KOPT-K1 (cell line): ENCODE data around the gene HEXD.
"Not testable (repeated sequence)": the region's sequence is repeated elsewhere in the genome, so short reads cannot be mapped to it uniquely, and the experiment has no call there.

Experiments
- H3K27ac ChIP-seq: fragments of 200-600 bp; sonication (generic); 2 replicates; pipeline ENCODE4 v1.5.1; 2016; ENCODE audit warnings: antibody characterized with exemption, mild to moderate bottlenecking, low read depth, low read length; ENCODE audit not compliant: poor library complexity, severe bottlenecking
- H3K36me3 ChIP-seq: fragments of 200-600 bp; sonication (generic); 2 replicates; pipeline ENCODE4 v1.5.1; 2017; ENCODE audit warnings: antibody characterized with exemption, mild to moderate bottlenecking, low read length, moderate library complexity; ENCODE audit not compliant: insufficient read depth
- H3K9me3 ChIP-seq: fragments of 200-600 bp; sonication (generic); 2 replicates; pipeline ENCODE4 v1.5.1; 2017; ENCODE audit warnings: antibody characterized with exemption, low read length, mild to moderate bottlenecking; ENCODE audit not compliant: insufficient read depth, poor library complexity, severe bottlenecking

HEXD gene

GRCh38 chr17:82418001-82418986, at the start of gene HEXD, which contains the start of gene OGFOD3:
HEXD (plus strand) TSS chr17:82418347; CDS start chr17:82419800, 1,453 bp downstream.
OGFOD3 (minus strand) TSS chr17:82418586; CDS start chr17:82418485, 101 bp downstream.
- Histone ChIP-seq H3K36me3 (peaks cover 33% of the 10 kb centered on the region), H3K27ac (peak within 1 kb of the TSS; percentile 71), H3K9me3 (no peaks in the 10 kb centered on the region)

- Histone ChIP-seq H3K27ac (no peak overlapping the region), H3K36me3 (no peaks in the 10 kb centered on the region), H3K9me3 (no peaks in the 10 kb centered on the region)
Observed at GRCh38 chr17:82369211-82369610, 48.9 kb upstream of the HEXD start.

GRCh38 chr17:82370471-82371332, 47.4 kb upstream of the HEXD start:
- no peaks in the 10 kb centered on the region for H3K9me3 ChIP-seq
- no peak overlapping the region for H3K27ac ChIP-seq
- no peaks in the 10 kb centered on the region for H3K36me3 ChIP-seq

DNA sequence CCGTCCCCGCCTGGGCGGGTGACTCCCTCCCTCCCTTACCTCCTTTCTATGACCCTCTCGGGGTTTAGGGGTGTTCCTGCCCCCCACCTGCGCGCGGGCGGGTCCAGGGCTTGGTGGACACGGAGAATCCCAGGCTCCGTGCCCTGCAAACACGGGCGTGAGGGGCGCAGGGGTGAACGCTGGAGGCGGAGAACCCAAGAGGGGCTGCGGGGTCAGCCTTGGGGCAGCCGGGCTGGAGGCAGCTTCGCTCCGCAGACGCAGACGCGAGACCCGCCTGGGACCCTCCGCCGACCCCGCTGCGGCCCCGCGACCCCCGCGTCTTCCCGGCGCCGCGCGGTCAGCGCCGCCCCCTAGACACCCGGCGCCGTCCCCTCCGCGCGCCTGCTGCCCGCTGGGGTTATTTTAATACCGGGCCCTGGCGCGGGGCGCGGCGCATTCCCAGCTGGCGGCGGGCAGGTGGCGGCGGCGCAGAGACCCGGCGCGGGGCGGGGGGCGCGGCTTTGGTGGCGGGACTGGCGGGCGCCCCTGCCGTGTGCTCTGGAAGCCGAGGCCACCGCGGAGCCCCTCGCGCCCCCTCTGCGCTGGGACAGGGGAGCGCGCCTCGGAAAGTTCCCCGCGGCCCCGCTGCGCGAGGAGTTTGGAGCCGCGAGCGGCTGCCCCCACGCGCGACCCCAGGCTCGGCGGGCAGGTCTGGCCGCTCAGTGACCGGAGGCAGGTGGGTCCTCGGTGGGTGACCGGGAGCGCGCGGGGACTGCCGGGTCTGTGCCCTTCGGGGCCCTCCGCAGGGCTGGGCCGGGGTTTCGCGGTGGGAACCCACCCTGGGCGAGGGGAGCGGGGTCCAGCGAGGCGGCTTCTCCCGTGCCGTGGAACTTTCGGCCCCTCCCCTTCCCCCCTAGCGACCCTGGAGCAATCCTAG, 46.6 kb upstream of the HEXD start, which contains the start of gene UTS2R:
TSS of gene UTS2R (plus strand) at position 433 of the 916 bp plus-strand sequence. CDS start 2,560 bp downstream, outside the sequence.
- no peaks in the 10 kb centered on the region for H3K9me3 ChIP-seq
- no peak within 1 kb of the TSS for H3K27ac ChIP-seq
- no peaks in the 10 kb centered on the region for H3K36me3 ChIP-seq

DNA sequence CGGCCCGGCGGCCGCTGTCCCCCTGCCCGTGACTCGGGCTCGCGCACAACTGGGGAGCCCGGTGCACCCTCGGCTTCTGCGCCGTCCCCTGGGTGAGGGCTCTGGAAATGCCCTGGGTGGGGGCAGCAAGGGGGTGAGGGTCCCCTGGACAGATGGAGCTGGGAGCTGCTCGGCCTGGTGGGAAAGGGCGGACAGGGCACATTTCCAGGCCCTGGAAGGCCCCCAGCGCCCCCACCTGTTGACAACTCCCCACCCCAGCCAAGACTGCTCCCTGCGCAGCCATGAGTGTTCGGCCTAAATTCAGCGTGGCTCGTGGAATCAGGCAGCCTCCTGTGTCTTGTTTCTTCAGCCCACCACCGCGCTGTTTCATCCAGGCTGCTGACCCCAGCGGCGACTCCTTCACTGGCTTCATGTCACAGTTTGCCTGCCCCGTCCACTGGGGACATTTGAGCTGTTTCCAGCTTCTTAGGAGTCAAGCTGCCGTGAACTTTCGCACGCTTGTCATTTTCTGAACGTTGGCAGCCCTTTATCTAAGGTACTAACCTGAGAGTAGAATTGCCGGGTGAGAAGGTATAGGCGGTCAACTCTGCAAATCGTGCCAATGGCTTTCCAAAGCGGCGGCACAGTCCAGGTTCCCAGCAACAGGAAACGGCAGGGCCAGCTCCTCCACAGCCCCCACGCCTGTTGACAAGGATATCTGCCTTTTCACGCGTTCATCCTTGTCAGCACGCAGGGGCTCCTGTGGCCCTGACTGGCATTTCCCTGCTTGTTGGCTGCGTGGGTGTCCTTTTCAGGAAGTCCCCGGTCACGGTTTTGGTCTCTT, 45.7 kb upstream of the HEXD start:
- Histone ChIP-seq H3K36me3 (no peaks in the 10 kb centered on the region), H3K9me3 (no peaks in the 10 kb centered on the region), H3K27ac (no peak overlapping the region)

DNA sequence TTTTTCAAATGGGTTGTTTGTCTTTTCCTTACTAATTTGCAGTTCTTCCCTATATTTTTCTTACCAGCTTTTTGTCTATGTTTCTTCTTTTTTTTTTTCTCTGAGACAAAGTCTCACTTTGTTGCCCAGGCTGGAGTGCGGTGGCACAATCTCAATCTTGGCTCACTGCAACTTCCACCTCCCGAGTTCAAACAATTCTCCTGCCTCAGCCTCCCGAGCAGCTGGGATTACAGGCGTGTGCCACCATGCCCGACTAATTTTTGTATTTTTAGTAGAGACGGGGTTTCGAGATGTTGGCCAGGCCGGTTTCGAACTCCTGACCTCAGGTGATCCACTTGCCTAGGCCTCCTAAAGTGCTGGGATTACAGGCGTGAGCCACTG, 45.1 kb upstream of the HEXD start:
- H3K9me3 ChIP-seq, H3K27ac ChIP-seq, H3K36me3 ChIP-seq: not testable (repeated sequence)

DNA sequence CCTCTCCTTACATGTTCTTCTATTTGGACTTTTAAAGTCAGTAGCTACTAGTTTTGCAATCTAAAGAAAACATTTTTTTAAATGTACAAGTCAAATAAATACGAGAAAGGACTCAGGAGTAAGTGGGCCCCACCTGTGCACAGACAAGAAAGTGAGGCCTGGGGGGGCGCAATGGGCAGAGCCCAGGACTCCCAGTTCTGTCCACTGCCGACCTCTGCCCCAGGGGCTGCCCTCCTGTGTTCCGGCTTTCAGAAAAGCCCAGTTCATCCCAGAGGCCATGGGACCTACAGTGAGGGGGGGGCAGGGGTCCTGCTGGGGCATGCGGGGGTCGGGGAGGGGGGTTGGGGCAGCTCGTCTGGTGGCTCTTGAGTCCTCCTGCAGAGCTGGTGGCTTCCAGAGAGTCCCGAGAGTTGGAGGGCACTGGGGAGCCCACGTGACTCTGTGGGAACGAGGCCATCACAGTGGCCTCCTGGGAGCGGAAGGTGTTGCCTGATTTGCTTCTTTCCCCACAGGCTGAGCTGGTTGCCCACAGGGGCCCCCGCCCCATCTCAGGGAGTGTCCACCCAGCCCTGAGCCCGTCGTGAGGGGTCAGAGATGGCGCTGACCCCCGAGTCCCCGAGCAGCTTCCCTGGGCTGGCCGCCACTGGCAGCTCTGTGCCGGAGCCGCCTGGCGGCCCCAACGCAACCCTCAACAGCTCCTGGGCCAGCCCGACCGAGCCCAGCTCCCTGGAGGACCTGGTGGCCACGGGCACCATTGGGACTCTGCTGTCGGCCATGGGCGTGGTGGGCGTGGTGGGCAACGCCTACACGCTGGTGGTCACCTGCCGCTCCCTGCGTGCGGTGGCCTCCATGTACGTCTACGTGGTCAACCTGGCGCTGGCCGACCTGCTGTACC, 44.2 kb upstream of the HEXD start:
- Histone ChIP-seq H3K27ac (no peak overlapping the region), H3K36me3 (no peaks in the 10 kb centered on the region), H3K9me3 (no peaks in the 10 kb centered on the region)

- no peak overlapping the region for H3K27ac ChIP-seq
- no peaks in the 10 kb centered on the region for H3K9me3 ChIP-seq
- no peaks in the 10 kb centered on the region for H3K36me3 ChIP-seq
Observed at GRCh38 chr17:82374626-82375331, 43.4 kb upstream of the HEXD start.

DNA sequence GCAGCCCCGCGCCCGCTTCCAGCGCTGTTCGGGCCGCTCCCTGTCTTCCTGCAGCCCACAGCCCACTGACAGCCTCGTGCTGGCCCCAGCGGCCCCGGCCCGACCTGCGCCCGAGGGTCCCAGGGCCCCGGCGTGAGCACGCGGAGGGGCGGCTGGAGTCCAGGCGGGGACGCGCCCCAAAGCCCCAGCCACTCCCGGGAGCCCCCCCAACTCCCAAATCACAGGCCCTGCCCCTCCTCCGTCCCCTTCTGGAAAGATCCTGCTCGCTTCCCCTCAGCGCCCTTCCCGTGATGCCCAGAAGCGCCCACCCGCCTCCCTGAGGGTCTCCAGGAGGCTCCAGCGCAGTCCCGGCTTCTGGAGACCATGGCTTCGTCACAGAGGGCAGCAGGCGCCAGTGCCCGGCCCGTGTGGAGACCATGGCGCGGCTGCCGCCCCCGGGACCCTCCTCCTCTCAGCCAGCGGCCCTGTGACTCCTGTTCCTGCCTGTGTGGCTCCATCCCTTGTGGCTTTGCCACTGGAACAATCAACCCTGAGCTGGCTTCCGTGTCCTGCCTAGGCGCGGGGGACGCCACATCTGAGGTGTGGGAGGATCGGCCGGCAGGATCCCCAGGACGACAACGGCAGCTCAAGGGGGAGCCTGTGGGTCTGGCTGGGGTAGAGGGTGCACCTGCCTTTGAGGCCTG, 42.6 kb upstream of the HEXD start:
- H3K9me3 ChIP-seq = no peaks in the 10 kb centered on the region
- no peaks in the 10 kb centered on the region for H3K36me3 ChIP-seq
- H3K27ac ChIP-seq = no peak overlapping the region

DNA sequence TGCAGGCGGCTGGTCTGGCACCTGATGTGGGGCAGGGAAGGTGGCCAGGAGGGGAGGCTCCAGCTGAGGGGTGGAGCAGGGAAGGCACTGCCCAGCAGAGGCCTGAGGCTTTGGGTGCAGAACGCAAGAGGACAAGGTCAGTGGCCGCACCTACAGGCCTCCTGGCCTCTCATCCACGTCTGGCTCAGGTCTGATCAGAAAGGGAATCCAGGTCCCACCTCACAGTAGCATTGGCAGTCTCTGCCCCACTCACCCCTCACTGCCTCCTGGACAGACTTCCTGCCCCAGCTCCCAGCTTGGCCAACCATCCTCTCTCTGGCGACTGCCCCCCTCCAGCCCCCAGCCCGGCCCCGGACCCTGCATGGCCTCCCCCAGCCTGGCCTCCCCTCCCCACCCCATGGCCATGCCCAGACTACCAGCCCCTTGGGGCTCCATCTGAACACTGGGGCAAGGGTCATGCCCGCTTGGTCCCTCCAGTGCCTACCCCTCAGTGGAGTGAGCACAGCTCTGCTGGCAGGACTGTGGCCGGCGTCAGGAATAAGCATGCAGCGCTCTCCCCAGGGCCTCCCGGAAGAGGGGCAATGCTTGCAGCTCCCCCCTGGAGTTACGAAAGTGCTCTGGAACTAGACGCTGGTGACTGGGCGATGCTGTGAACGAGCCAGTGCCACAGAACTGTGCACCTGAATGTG, 42.0 kb upstream of the HEXD start:
- Histone ChIP-seq H3K9me3 (no peaks in the 10 kb centered on the region), H3K27ac (no peak overlapping the region), H3K36me3 (no peaks in the 10 kb centered on the region)

- not testable (repeated sequence) for H3K9me3 ChIP-seq, H3K27ac ChIP-seq, H3K36me3 ChIP-seq
Observed at GRCh38 chr17:82377294-82377693, 40.9 kb upstream of the HEXD start.
